Activated CD8-positive, alpha-beta memory T cell treated with anti-CD3 and anti-CD28 coated beads, Interleukin-2, amount 50 U/mL, for 48 hours (primary cell): ENCODE data around the gene C9orf43.
"Not testable (repeated sequence)": the region's sequence is repeated elsewhere in the genome, so short reads cannot be mapped to it uniquely, and the experiment has no call there.

Source experiments
- DNase-seq: peaks from one replicate; pipeline ENCODE4 v3.0.0-alpha.2; 2020

C9orf43 gene

GRCh38 chr9:113410207-113410864 lies at the start of gene C9orf43, which contains the start of gene POLE3:
Gene C9orf43 (plus strand): TSS chr9:113410747. CDS start chr9:113413494, 2,747 bp downstream.
Gene POLE3 (minus strand): TSS chr9:113410675. CDS start chr9:113410293, 382 bp downstream.
- DNase-seq: peak; percentile 96

- no peak for DNase-seq
These were observed 49.1 kb upstream of the C9orf43 start for GRCh38 chr9:113361304-113362018.

GRCh38 chr9:113363336-113363735 lies 47.2 kb upstream of the C9orf43 start:
- DNase-seq: no peak

GRCh38 chr9:113364951-113365350 lies 45.6 kb upstream of the C9orf43 start:
- no peak for DNase-seq

- DNase-seq: not testable (repeated sequence)
These were observed 44.9 kb upstream of the C9orf43 start for GRCh38 chr9:113365652-113366051.

GRCh38 chr9:113368348-113368981 lies 42.1 kb upstream of the C9orf43 start:
- no peak for DNase-seq

- no peak for DNase-seq
These were observed 41.3 kb upstream of the C9orf43 start for GRCh38 chr9:113368982-113369854.

GRCh38 chr9:113369855-113370140 lies 40.7 kb upstream of the C9orf43 start:
- no peak for DNase-seq

GRCh38 chr9:113370806-113371325 lies 39.7 kb upstream of the C9orf43 start:
- DNase-seq: no peak

- no peak for DNase-seq
These were observed 38.5 kb upstream of the C9orf43 start for GRCh38 chr9:113372059-113372458.

- no peak for DNase-seq
These were observed 37.3 kb upstream of the C9orf43 start for GRCh38 chr9:113373256-113373655.

GRCh38 chr9:113373676-113374392 lies 36.7 kb upstream of the C9orf43 start:
- DNase-seq: no peak

- no peak for DNase-seq
These were observed 35.2 kb upstream of the C9orf43 start for GRCh38 chr9:113375057-113376023.

- DNase-seq: peak; percentile 86
These were observed 33.6 kb upstream of the C9orf43 start, which contains the start of gene HDHD3 for GRCh38 chr9:113376634-113377567. Gene HDHD3 (minus strand): TSS chr9:113376986. CDS start chr9:113374354, 2,632 bp downstream.

GRCh38 chr9:113379094-113379828 lies 31.3 kb upstream of the C9orf43 start:
- not testable (repeated sequence) for DNase-seq

- not testable (repeated sequence) for DNase-seq
These were observed 30.7 kb upstream of the C9orf43 start for GRCh38 chr9:113379829-113380210.

GRCh38 chr9:113380869-113381378 lies 29.6 kb upstream of the C9orf43 start:
- no peak for DNase-seq

- not testable (repeated sequence) for DNase-seq
These were observed 29.1 kb upstream of the C9orf43 start for GRCh38 chr9:113381441-113381840.
